ENCODE data around the gene STK16.
"Not testable (repeated sequence)": the region's sequence is repeated elsewhere in the genome, so short reads cannot be mapped to it uniquely, and the experiment has no call there.

STK16 gene

GRCh38 chr2:219246559-219246958 lies 1.3 kb downstream of the STK16 start:
- DNase-seq = no peak

DNA sequence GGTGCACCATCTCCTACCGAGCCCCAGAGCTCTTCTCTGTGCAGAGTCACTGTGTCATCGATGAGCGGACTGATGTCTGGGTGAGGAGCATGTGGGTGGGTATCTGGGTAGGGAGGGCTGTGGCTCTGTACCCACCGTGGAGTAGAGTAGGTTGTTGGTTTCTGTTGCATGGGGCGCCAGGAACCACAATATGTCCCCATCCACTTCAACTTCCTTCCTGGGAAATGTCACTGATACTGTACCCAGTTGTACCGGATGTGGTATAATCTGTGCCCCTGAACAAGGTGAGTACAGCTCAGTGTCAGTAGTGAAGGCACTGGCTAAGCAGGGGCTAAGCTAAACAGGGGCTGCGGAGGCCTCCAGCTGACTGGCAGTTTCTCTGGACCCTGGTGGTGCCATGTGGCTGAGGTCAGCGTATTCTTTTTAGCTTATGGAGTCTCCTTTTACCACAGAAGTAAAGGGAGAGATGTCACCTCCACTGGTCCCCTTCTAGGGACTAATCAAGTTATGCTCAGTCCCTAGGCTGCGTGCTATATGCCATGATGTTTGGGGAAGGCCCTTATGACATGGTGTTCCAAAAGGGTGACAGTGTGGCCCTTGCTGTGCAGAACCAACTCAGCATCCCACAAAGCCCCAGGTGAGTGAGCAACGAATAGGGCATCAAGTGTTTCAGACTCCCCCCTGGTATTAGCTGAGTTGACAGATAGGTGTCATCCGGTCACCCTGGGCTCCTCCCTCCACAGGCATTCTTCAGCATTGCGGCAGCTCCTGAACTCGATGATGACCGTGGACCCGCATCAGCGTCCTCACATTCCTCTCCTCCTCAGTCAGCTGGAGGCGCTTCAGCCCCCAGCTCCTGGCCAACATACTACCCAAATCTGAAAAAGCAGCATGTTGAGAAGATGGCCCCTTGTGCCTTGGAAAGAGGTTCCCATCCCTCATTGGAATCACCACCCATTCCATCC lies 2.7 kb downstream of the STK16 start:
- no peak for DNase-seq

GRCh38 chr2:219248845-219249202 lies 3.5 kb downstream of the STK16 start:
- DNase-seq = no peak

- peak; percentile 18 for DNase-seq
Measured at GRCh38 chr2:219249203-219249980, 4.1 kb downstream of the STK16 start.

GRCh38 chr2:219250049-219250781 lies 4.9 kb downstream of the STK16 start:
- DNase-seq = no peak

GRCh38 chr2:219251656-219252055 lies 6.4 kb downstream of the STK16 start:
- no peak for DNase-seq

- no peak for DNase-seq
Measured at GRCh38 chr2:219252084-219252483, 6.8 kb downstream of the STK16 start.

- DNase-seq = no peak
Measured at GRCh38 chr2:219252570-219252899, 7.3 kb downstream of the STK16 start.

DNA sequence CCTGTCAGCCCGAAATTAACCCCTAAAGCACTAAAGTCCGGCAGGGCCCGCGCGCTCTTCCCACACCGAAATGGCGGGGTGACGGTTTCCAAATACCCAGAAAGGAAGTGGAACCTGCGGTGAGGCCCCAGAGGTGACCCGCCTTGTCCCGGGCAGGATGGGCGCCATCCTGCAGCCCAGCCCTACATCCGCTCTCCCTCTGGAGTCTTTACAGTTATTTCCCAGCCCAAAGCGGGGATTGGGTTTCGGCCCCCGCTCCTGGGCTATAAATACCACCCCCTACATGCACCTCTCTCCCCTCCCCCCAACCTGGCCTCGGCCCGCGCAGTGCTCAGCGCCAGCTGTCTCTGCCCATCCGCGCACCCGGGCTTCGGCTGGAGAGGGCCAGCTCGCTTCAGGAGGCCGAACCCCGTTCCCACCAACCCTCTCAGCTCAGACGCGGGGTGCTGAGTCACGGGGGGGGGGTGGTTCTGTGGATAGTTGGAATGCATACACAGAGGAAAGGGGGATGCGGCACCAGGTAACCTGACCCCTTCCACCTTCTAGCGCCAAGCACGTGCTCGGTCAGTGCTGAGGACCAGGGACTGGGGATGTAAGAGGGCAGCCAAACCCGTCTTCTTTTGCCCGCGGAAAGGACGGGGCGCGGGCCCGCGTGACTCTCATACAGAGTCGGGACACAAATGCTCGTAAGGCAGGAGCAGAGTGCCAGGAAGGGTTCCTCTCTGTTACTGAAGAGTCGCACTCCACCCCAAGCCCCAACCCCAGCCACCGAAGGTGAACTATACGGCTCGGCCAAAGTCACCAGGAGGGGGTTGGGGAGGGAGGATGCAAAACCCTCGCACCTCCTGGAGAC lies 7.8 kb downstream of the STK16 start, which contains the start of gene TUBA4B:
TSS of gene TUBA4B (plus strand) at position 344 of the 853 bp plus-strand sequence. CDS start at position 509, 165 bp downstream.
- no peak for DNase-seq

DNA sequence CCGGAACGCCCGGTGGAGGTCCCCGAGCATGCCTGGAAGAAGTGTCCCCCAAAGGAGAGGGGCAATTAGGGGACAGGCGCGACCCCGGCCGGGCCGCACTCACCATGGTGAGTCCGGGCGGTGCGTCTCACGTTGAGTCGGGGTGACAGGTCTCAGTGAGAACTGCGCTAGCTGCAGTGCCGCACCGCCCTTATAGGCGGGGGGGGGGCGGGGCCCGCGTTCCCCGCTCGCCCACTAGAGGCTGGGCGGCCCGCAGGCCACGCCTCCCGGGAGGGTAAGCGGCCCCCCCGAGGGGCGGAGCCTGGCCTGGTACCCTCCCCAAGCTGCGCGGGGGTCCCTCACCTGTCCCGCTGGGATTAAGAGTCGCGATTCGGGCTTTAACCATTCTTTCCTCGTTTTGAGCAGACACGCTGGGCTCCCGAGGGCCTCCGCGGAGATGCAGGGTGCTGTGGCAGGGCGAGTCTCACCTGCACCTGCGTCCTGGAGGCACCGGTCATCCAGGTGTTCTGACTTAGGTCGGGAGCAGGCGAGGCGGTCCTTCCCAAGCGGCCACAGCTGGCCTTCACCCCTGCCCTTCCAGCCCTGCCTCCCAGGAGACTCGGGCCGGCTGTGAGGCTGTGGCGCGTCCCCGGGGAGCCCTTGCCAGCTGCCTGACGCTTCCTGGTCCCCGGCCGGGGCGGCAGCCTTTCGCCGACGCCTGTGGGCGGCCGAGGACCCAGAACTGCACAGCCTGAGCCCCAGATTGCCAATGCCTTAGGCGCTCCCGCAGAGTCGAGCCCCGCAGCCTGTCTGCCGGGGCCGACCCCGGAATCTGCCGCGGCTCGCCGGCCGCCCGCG lies 8.7 kb downstream of the STK16 start, which contains the start of gene TUBA4A:
TSS of gene TUBA4A (minus strand) at position 166 of the 837 bp plus-strand sequence. CDS start at position 106, 60 bp downstream.
- DNase-seq = peak; percentile 78

GRCh38 chr2:219254590-219255201 lies 9.4 kb downstream of the STK16 start:
- no peak for DNase-seq

DNA sequence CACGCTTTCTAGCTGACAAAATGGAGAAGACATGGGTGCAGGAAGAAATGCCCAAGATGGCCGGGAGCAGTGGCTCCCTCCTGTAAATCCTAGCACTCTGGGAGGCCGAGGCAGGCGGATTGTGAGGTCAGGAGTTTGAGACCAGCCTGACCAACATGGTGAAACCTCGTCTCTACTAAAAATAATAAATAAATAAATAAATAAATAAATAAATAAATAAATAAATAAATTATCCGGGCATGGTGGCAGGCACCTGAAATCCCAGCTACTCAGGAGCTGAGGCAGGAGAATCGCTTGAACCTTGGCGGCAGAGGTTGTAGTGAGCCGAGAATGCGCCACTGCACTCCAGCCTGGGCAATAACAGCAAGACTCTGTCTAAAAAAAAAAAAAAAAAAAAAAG lies 13.7 kb downstream of the STK16 start:
- DNase-seq = not testable (repeated sequence)

- no peak for DNase-seq
Measured at GRCh38 chr2:219261024-219261855, 16.0 kb downstream of the STK16 start.

- no peak for DNase-seq
Measured at GRCh38 chr2:219266232-219266631, 21.0 kb downstream of the STK16 start.

- no peak for DNase-seq
Measured at GRCh38 chr2:219266886-219267285, 21.6 kb downstream of the STK16 start.

GRCh38 chr2:219268294-219268693 lies 23.0 kb downstream of the STK16 start:
- no peak for DNase-seq

GRCh38 chr2:219269362-219270054 lies 24.2 kb downstream of the STK16 start:
- no peak for DNase-seq

DNA sequence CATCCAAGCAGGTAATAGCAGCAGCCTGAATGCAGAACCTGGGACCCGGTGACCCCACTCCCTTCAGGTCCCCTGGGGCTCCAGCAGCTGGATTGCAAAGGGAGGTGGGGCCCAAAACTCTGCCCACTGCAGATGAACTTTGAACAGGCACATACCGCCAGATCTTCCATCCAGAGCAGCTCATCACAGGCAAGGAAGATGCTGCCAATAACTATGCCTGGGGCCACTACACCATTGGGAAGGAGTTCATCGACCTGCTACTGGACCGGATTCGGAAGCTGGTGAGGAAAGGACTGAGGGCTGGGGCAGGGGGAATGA lies 24.7 kb downstream of the STK16 start:
- DNase-seq = no peak

- no peak for DNase-seq
Measured at GRCh38 chr2:219271021-219271420, 25.7 kb downstream of the STK16 start.
